ENCODE results near the gene SLC38A6.
"Not testable (repeated sequence)": the region's sequence is repeated elsewhere in the genome, so short reads cannot be mapped to it uniquely, and the experiment has no call there.

Gene SLC38A6

DNA sequence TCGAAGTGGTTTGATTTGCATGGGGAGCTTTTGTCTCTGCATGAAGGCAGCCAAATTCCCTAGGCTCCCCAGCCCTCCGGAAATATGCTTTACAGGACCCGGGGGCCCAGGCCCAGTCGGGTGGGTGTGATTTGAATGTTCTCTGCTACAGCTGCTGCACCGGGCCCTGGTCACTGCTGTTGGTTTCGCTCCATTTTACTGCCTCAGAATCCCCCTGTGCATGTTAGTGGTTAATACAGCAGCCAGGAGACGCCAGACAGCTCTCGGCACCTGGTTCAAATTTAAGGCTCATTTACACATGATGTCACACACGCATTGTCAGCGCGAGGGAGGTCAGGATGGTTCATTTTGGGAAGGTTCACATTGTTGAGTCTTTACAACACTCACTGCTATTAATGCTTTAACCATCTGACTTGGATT is 99.6 kb downstream of the SLC38A6 start:
- H3K27ac ChIP-seq: no peak overlapping the region
- H3K36me3 ChIP-seq: no peaks in the 10 kb centered on the region
- no peaks in the 10 kb centered on the region for H3K9me3 ChIP-seq
- TF ChIP-seq, protein P1, sequence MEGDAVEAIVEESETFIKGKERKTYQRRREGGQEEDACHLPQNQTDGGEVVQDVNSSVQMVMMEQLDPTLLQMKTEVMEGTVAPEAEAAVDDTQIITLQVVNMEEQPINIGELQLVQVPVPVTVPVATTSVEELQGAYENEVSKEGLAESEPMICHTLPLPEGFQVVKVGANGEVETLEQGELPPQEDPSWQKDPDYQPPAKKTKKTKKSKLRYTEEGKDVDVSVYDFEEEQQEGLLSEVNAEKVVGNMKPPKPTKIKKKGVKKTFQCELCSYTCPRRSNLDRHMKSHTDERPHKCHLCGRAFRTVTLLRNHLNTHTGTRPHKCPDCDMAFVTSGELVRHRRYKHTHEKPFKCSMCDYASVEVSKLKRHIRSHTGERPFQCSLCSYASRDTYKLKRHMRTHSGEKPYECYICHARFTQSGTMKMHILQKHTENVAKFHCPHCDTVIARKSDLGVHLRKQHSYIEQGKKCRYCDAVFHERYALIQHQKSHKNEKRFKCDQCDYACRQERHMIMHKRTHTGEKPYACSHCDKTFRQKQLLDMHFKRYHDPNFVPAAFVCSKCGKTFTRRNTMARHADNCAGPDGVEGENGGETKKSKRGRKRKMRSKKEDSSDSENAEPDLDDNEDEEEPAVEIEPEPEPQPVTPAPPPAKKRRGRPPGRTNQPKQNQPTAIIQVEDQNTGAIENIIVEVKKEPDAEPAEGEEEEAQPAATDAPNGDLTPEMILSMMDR (IDR thresholded peaks at IDR 0.05): no peak
- H3K4me1 ChIP-seq (ENCODE audit: control insufficient read depth in 1 of 2, insufficient read depth in 1 of 2, low read depth in 1 of 2, low read length in 1 of 2): no peaks in the 10 kb centered on the region
- no peaks in the 10 kb centered on the region for H3K27me3 ChIP-seq
- H3K4me3 ChIP-seq (ENCODE audit: low read depth in 1 of 2, low read length in 1 of 2): no peak overlapping the region

GRCh38 chr14:61088081-61088480 is 107.0 kb downstream of the SLC38A6 start:
- Histone ChIP-seq H3K27ac (no peak overlapping the region), H3K36me3 (no peaks in the 10 kb centered on the region), H3K4me1 (ENCODE audit: control insufficient read depth in 1 of 2, insufficient read depth in 1 of 2, low read depth in 1 of 2, low read length in 1 of 2) (peaks cover 0 to 3% of the 10 kb centered on the region in 2 experiments), H3K27me3 (no peaks in the 10 kb centered on the region), H3K9me3 (no peaks in the 10 kb centered on the region), H3K4me3 (ENCODE audit: low read depth in 1 of 2, low read length in 1 of 2) (no peak overlapping the region)
- TF ChIP-seq, protein P1 (IDR thresholded peaks at IDR 0.05): no peak

GRCh38 chr14:61089126-61089750 is 108.2 kb downstream of the SLC38A6 start:
- Histone ChIP-seq H3K9me3 (no peaks in the 10 kb centered on the region), H3K27me3 (no peaks in the 10 kb centered on the region), H3K4me3 (ENCODE audit: low read depth in 1 of 2, low read length in 1 of 2) (no peak overlapping the region), H3K36me3 (no peaks in the 10 kb centered on the region), H3K27ac (no peak overlapping the region), H3K4me1 (ENCODE audit: control insufficient read depth in 1 of 2, insufficient read depth in 1 of 2, low read depth in 1 of 2, low read length in 1 of 2) (peaks cover 0 to 3% of the 10 kb centered on the region in 2 experiments)
- TF ChIP-seq, protein P1 (IDR thresholded peaks at IDR 0.05): no peak

DNA sequence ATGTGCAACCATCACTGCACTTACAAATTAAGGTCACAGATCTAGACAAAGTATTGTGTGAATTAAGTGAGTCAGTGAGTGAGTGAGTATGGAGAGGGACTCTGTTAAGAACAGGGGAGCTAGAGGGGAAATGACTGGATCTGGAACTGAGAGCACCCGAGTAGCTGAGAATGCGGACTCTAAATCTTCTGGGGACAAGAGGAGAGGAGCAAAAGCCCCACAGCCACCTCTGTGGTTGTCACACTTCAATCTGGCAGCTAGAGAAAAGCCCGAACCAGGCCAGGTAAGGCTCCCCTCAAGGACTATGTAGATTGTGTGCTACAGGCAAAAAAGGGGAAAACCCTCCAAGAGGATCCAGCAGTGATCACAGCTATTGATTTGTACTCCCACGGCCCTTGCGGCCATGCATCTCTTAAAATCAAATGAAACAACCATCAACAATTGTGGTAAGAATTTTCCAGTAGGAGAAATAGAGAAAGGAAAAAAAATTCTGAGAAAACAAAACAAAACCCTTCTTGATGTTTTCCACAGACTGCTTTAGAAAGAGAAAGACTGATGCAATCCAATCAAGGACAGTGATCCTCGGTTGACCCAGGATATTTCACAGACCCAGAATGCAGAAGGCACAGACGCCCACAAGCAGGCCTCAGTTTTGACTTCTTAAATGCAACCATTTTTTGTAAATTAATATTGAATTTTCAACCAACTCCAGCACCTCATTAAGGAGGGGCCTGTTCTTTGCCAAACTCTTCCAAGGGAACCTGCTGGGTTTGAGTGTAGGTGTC is 109.6 kb downstream of the SLC38A6 start:
- H3K27me3 ChIP-seq: no peaks in the 10 kb centered on the region
- H3K9me3 ChIP-seq: no peaks in the 10 kb centered on the region
- H3K27ac ChIP-seq: no peak overlapping the region
- H3K4me3 ChIP-seq (ENCODE audit: low read depth in 1 of 2, low read length in 1 of 2): no peak overlapping the region
- TF ChIP-seq, protein P1 (IDR thresholded peaks at IDR 0.05): no peak
- no peaks in the 10 kb centered on the region for H3K36me3 ChIP-seq
- peaks cover 0 to 3% of the 10 kb centered on the region in 2 experiments for H3K4me1 ChIP-seq (ENCODE audit: control insufficient read depth in 1 of 2, insufficient read depth in 1 of 2, low read depth in 1 of 2, low read length in 1 of 2)

- H3K36me3 ChIP-seq: no peaks in the 10 kb centered on the region
- H3K4me3 ChIP-seq (ENCODE audit: low read depth in 1 of 2, low read length in 1 of 2): no peak overlapping the region
- H3K27ac ChIP-seq: no peak overlapping the region
- TF ChIP-seq, protein P1 (IDR thresholded peaks at IDR 0.05): no peak
- peaks cover 0 to 3% of the 10 kb centered on the region in 2 experiments for H3K4me1 ChIP-seq (ENCODE audit: control insufficient read depth in 1 of 2, insufficient read depth in 1 of 2, low read depth in 1 of 2, low read length in 1 of 2)
- no peaks in the 10 kb centered on the region for H3K9me3 ChIP-seq
- peaks cover under 1% of the 10 kb centered on the region for H3K27me3 ChIP-seq
These were observed 110.7 kb downstream of the SLC38A6 start for GRCh38 chr14:61091657-61092273.

- not testable (repeated sequence) for H3K9me3 ChIP-seq; H3K27ac ChIP-seq; H3K4me3 ChIP-seq (ENCODE audit: low read depth in 1 of 2, low read length in 1 of 2)
These were observed 117.1 kb downstream of the SLC38A6 start for GRCh38 chr14:61098096-61098495.

More at GRCh38 chr14:61098096-61098495, 117.1 kb downstream of the SLC38A6 start:
- H3K36me3 ChIP-seq: not testable (repeated sequence)
- H3K27me3 ChIP-seq: peaks cover 14% of the 10 kb centered on the region
- peaks cover 31 to 32% of the 10 kb centered on the region in 2 experiments for H3K4me1 ChIP-seq (ENCODE audit: control insufficient read depth in 1 of 2, insufficient read depth in 1 of 2, low read depth in 1 of 2, low read length in 1 of 2)

All from neutrophil (primary cell).